Activated T-cell treated with anti-CD3 and anti-CD28 coated beads for 1 hour (primary cell): ENCODE measurements around the gene ANXA11.
A peak's percentile ranks its signal among the peaks of the same experiment; 100 is the strongest.
"Not testable (repeated sequence)": the region's sequence is repeated elsewhere in the genome, so short reads cannot be mapped to it uniquely, and the experiment has no call there.

Experiments used
- DNase-seq: peaks from one replicate; pipeline ENCODE4 v3.0.0-alpha.2; 2020; ENCODE audit warnings: low read depth

The ANXA11 gene

DNA sequence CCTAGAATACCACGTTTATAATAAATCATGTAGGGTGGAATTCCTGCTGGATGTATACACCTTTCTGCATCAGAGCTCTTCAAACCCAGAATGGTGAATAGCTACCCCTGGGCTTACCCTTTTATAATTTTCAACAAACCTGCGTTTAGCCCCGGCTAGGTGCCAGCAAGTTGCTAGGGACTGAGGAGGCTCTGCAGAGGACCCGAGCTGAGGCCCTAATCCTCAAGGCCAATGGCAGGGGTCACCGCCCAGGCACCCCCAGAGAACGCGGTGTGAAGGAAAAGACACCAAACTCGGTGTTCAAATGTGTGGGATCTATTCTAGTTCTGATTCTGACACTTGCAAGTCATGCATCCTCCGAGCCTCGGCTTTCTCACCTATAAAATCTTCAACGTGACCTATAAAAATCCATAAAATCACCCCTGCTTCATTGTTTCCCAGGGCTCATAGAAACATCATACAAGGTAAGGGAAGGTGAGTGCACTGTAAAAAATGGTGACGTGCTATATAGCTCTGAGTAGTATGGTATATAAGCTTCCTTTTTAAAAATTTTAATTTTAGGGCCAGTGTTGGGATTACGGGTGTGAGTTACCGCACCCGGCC, 2.5 kb upstream of the ANXA11 start:
- no peak for DNase-seq

GRCh38 chr10:80206277-80206655, 929 bp upstream of the ANXA11 start:
- DNase-seq: no peak

DNA sequence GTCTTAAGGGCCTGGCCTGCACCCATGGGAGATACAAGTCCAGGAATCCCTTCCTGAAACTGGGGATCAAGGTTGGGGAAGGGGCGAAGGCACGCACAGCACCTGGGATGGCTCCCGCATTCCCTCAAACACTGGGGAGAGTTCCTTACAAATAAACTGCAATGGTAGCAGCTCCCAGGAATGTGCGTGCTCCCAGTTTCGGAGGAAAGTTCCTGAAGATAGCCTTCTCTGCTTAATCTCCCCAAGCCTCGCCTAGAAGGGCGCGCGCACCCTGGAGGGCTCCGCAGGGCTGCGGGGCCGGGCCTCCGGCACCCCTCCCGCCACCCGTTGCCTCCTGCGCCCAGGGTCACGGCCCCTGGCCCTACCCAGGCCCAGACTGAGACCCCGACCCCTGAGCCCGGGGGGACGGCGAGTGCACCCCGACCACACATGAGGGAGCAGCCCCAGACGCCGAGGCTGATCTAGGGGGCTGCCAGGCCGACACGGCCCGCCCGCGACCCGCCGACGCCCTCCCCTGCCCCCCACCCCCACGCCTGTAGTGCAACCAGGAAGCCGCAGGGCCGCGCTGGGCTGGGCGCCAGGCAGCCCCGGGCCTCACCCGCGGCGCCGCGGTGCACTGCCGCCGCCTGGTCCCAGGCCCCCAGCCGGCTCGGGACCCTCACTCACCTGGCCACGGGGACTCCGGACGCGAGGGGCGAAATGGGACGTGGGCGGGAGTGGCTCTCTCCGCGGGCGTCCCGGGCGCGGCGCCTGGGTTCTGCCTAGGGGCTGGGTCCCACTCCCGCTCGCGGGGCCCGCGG, 460 bp downstream of the ANXA11 start:
- DNase-seq: peak; percentile 23

- no peak for DNase-seq
Observed at GRCh38 chr10:80203835-80204676, 1.3 kb downstream of the ANXA11 start.

- DNase-seq: peak; percentile 48
Observed at GRCh38 chr10:80202934-80203834, 2.2 kb downstream of the ANXA11 start.

- DNase-seq: not testable (repeated sequence)
Observed at GRCh38 chr10:80202530-80202929, 2.8 kb downstream of the ANXA11 start.

GRCh38 chr10:80201608-80202141, 3.7 kb downstream of the ANXA11 start:
- DNase-seq: no peak

DNA sequence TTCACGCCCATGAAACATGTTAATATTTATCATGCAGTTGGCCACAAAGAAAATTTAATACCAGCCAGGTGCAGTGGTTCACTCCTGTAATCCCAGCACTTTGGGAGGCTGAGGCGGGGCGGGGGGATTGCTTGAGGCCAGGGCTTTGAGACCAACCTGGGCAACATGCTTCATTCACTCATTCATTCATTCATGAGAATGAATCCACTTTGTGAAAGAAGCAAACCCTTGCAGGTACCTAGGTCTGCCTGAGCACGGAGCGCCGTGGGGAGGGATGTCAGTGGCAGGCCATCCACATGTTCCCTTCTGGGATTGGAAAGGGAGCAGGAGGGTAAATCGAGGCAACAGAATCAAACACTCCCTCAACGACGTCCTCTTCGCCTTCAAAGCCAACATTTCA, 4.7 kb downstream of the ANXA11 start:
- no peak for DNase-seq

GRCh38 chr10:80200259-80200658, 5.1 kb downstream of the ANXA11 start:
- DNase-seq: no peak

GRCh38 chr10:80199828-80200227, 5.5 kb downstream of the ANXA11 start:
- DNase-seq: no peak

DNA sequence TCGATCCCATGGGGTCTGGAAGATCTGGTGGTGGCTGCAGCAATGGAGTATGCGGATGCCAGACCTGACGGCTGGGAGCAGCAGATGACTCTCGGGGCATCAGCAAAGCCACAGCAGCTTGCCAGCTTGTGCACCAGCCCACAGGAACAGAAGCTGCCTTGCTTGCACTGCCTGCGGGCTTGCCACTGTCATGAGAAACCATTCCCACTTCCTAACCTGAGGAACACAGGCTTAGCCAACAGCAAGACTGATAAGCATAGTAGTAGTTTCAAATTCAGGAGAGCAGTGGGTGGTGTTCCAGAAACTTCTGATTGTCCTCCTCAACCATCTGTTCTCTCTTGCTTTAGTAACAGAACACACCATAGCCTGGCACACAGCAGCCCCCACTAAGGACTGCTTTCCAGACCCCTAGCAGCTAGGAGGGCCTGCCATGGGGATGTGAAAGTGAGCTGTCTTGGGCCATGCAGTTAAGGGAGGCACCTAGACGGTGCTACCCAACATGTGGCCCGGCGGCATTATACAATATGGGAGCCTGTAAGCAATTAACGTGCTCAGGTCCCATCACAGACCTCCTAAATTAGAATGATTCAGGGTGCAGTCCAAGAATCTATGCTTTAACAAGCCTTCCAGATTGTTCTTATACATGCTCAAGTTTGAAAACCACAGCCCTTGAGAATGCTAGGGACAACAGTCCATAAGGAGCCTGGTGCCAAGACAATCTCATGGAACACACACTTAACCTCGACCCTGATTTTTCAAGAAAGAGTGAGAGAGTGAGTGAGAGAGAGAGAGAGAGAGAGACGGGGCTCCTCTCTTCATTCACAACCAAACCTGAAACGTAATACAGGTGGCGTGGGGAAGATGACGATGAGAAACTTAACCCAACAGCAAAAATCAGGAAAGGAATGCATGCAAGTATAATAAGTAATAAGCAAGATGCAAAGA, 7.1 kb downstream of the ANXA11 start:
- DNase-seq: no peak

GRCh38 chr10:80196950-80197315, 8.4 kb downstream of the ANXA11 start:
- no peak for DNase-seq

- peak; percentile 51 for DNase-seq
Observed at GRCh38 chr10:80196270-80196949, 8.9 kb downstream of the ANXA11 start.

GRCh38 chr10:80195046-80195574, 10.2 kb downstream of the ANXA11 start:
- no peak for DNase-seq

- no peak for DNase-seq
Observed at GRCh38 chr10:80194373-80195045, 10.8 kb downstream of the ANXA11 start.

GRCh38 chr10:80192553-80192952, 12.8 kb downstream of the ANXA11 start:
- no peak for DNase-seq

DNA sequence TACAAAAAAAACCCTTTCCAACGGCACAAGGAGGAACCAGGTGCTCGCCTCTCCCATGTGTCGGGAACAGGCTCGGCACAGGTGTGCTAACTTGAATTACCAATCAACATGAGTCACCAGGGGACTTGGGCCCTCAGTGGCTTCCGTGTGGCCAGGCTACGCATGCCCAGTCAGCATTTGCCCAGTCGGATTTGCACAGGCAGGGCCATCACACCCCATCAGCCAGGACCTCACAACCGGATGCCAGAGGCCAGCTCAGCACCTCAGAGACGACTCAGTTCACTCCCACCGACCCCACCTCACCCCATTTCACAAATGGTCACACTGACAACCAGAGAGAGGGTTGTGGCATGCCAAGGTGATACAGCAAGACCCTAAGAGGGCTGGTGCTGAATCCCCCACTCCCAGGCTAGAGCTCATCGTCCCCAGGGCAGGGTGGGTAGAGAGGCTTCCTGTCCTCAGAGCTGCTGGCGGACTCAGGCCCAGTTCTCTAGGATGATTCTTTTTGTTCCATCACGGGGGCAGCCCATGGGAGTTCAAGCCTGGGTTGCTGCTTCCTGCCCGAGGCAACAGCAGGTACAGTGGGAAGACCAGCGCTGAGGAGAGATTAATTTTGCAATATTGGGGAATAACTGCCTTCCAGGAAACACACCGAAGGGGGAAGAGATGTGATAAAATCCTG, 13.6 kb downstream of the ANXA11 start:
- DNase-seq: no peak

GRCh38 chr10:80188713-80189112, 16.6 kb downstream of the ANXA11 start:
- DNase-seq: no peak
